Camera-type eye (tissue), 1 donor: ENCODE measurements around the gene ZPBP2. TPM values are rescaled to one million over a fixed set of nuclear protein-coding genes. Genes with fewer than 3 reads are reported as not detected.

Source experiments
- total RNA-seq: library from RNA; depleted of rRNA; stranded (reverse); fragments of >200 nt; gene quantifications from one replicate; pipeline ENCODE4 v1.2.3, GENCODE V29; 2014

ZPBP2 gene, protein sequence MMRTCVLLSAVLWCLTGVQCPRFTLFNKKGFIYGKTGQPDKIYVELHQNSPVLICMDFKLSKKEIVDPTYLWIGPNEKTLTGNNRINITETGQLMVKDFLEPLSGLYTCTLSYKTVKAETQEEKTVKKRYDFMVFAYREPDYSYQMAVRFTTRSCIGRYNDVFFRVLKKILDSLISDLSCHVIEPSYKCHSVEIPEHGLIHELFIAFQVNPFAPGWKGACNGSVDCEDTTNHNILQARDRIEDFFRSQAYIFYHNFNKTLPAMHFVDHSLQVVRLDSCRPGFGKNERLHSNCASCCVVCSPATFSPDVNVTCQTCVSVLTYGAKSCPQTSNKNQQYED
- not detected for total RNA-seq

DNA sequence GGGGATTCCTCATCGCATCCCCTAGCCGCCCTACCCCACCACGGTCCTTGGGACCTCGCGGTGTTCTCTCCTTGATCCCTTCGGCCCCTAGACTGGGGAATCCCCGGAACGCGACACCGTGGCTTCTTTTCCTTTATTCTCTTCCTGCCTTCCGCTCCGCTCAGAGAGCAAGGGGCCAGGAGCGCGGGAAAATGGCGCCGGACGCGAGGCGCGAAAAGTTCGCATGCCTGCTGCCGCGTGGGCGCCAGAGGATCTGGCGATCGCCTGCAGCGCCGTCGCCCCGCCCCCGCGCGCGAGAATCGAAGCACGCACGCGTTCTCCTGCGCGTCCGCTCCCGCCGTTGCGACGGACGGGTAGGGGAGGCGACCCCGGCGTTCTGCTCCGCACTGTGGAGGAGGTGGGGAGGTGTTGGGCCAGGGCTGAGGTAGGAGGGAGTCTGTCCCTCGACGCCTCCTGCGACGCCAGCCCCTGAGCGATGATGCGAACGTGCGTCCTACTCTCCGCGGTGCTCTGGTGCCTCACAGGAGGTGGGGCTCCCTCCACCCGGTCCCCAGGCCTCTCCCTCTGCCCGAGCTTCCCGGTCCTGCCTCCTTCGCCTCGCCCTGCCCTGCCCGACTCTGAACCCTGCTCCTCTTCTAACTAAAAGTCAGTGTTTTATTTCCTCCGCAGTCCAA is at the start of gene ZPBP2:
Gene ZPBP2 (plus strand): TSS at position 323 of the 674 bp plus-strand sequence. CDS start 153 bp downstream, at position 476.

DNA sequence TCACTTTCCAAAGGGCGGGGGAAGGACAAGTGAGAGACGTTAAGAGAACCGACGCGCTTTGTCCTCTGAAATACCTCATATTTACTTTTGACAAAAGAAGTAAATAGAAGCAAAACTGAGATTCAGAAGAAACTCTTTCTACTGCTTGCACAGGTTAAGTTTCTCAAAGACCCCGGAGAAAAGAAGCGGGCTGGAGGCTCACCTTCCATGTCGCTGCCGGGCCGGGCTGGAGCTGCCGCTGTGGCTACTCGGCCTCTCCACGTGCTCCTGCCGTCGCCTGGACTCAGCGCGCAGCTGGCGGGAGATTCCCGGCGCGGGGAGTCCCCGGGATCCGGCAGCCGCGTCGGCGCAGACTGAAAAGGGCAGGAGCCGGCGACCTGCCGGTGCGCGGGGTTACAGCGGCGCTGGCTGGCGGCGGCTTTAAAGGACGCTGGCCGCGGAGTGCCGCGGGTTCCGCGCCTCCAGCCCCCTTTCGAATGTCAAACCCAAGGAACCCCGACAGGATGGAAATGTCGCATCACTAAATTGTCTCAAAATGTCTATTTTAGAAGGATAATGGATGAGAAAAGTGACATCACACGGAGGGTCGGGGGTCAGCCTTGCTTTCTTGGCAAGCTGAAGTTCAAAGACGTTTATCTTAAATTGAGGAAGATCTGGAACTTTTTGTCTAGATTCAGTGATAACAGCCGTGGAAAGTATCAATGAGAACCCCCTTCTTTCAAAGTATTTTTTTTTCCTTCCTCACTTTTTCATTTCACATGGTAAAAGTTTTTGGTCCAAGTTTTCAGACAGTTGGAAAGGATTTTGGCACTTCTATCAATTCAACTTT is 3.9 kb upstream of the ZPBP2 start, which contains the start of gene IKZF3:
Gene IKZF3 (minus strand): TSS at position 395 of the 829 bp plus-strand sequence. CDS start 186 bp downstream, at position 209.

Other genes with a start within 250 kb of the ZPBP2 start
- gene PPP1R1B, start 241.2 kb upstream of the ZPBP2 start, total RNA-seq = 10.2 TPM
- gene STARD3, start 231.1 kb upstream of the ZPBP2 start, total RNA-seq = 42.5 TPM
- 57.6 TPM for gene TCAP, start 202.9 kb upstream of the ZPBP2 start, total RNA-seq
- gene PNMT, start 199.7 kb upstream of the ZPBP2 start, total RNA-seq = 1.2 TPM
- gene PGAP3, start 180.1 kb upstream of the ZPBP2 start, total RNA-seq = 18.1 TPM
- gene ERBB2, start 168.1 kb upstream of the ZPBP2 start, total RNA-seq = 62.2 TPM
- 14.2 TPM for gene MIEN1, start 137.7 kb upstream of the ZPBP2 start, total RNA-seq
- 1.3 TPM for gene GRB7, start 130.3 kb upstream of the ZPBP2 start, total RNA-seq
- gene IKZF3, start 3.9 kb upstream of the ZPBP2 start, total RNA-seq = 0.55 TPM
- 12.9 TPM for gene GSDMB, start 50.4 kb downstream of the ZPBP2 start, total RNA-seq
- 55.5 TPM for gene ORMDL3, start 59.4 kb downstream of the ZPBP2 start, total RNA-seq
- gene LRRC3C, start 59.5 kb downstream of the ZPBP2 start, total RNA-seq = not detected
- not detected for gene GSDMA, start 94.8 kb downstream of the ZPBP2 start, total RNA-seq
- gene PSMD3, start 112.6 kb downstream of the ZPBP2 start, total RNA-seq = 75.3 TPM
- gene CSF3, start 147.2 kb downstream of the ZPBP2 start, total RNA-seq = not detected
- gene MED24, start 186.2 kb downstream of the ZPBP2 start, total RNA-seq = 91.3 TPM
- 96.6 TPM for gene THRA, start 194.8 kb downstream of the ZPBP2 start, total RNA-seq
- 13.2 TPM for gene NR1D1, start 232.4 kb downstream of the ZPBP2 start, total RNA-seq